Astrocyte (in vitro differentiated cells and primary cell): ENCODE data around the gene VAPA.

Experiments used
- CTCF ChIP-seq: IDR thresholded peaks from 2 replicates; pipeline ENCODE4 v1.5.1; 2011; ENCODE audit warnings: low read depth, mild to moderate bottlenecking, inconsistent platforms, low read length, moderate library complexity; ENCODE audit not compliant: insufficient read depth
- EZH2 ChIP-seq: IDR thresholded peaks from 2 replicates; pipeline ENCODE4 v1.6.1; 2012; ENCODE audit warnings: mild to moderate bottlenecking, low read length, inconsistent platforms; ENCODE audit not compliant: insufficient read depth

- TF ChIP-seq CTCF, result no peak
- no peak for TF ChIP-seq EZH2
These were observed 678 bp upstream of the VAPA start for GRCh38 chr18:9913151-9913525.
